CD4-positive, CD25-positive, alpha-beta regulatory T cell (primary cell): Measurements from ENCODE around the gene FBF1. TPM values are rescaled to one million over a fixed set of nuclear protein-coding genes. Genes with fewer than 3 reads are reported as not detected.

ENCODE experiments used
- ATAC-seq, 2 donors: fragments of 150-1000 bp; cut with Tn5 transposase; one replicate each; pipeline ENCODE4 v1.10.0; 2021; ENCODE audit warnings: low read depth in 2 of 2, moderate number of reproducible peaks in 2 of 2, moderate library complexity in 1 of 2
- DNase-seq, 3 donors: peaks; one replicate each; pipeline versions ENCODE4 v3.0.0 to v3.0.0-alpha.2; 2012 to 2022; ENCODE audit warnings: mixed read lengths in 1 of 3
- H3K27ac ChIP-seq: one replicate; pipeline ENCODE4 v1.7.0; 2013; ENCODE audit warnings: mild to moderate bottlenecking, low read length; ENCODE audit not compliant: insufficient read depth, poor library complexity, severe bottlenecking
- H3K27me3 ChIP-seq: one replicate; pipeline ENCODE4 v1.7.0; 2013; ENCODE audit warnings: low read length; ENCODE audit not compliant: control insufficient read depth, insufficient read depth
- H3K36me3 ChIP-seq: one replicate; pipeline ENCODE4 v1.7.0; 2013; ENCODE audit warnings: mild to moderate bottlenecking, low read length, moderate library complexity; ENCODE audit not compliant: control insufficient read depth, insufficient read depth
- H3K4me1 ChIP-seq: 2 replicates; pipeline ENCODE4 v1.7.0; 2013; ENCODE audit warnings: mild to moderate bottlenecking, low read length; ENCODE audit not compliant: insufficient read depth, control insufficient read depth, poor library complexity, severe bottlenecking
- H3K4me3 ChIP-seq: one replicate; pipeline ENCODE4 v1.7.0; 2013; ENCODE audit warnings: low read depth, mild to moderate bottlenecking, low read length, moderate library complexity
- H3K9me3 ChIP-seq, 2 experiments: 1 replicate in 1 of 2; 2 replicates in 1 of 2; pipeline ENCODE4 v1.7.0; 2013; ENCODE audit warnings: low read length in 2 of 2, mild to moderate bottlenecking in 1 of 2, moderate library complexity in 1 of 2; ENCODE audit not compliant: control insufficient read depth in 2 of 2
- H3K27ac Mint-ChIP-seq, 3 donors: one replicate each; pipeline ENCODE4 v1.8.0; 2020 to 2022; ENCODE audit warnings: mild to moderate bottlenecking in 3 of 3, mixed read lengths in 3 of 3, moderate library complexity in 2 of 3
- H3K27me3 Mint-ChIP-seq: one replicate; pipeline ENCODE4 v1.8.0; 2022; ENCODE audit warnings: mild to moderate bottlenecking, mixed read lengths
- H3K36me3 Mint-ChIP-seq: one replicate; pipeline ENCODE4 v1.8.0; 2020; ENCODE audit warnings: mixed read lengths
- H3K4me1 Mint-ChIP-seq, 4 donors: one replicate each; pipeline ENCODE4 v1.8.0; 2020 to 2022; ENCODE audit warnings: mixed read lengths in 4 of 4, mild to moderate bottlenecking in 1 of 4
- H3K4me3 Mint-ChIP-seq, 4 donors: one replicate each; pipeline ENCODE4 v1.8.0; 2020 to 2022; ENCODE audit warnings: mild to moderate bottlenecking in 4 of 4, mixed read lengths in 4 of 4, moderate library complexity in 3 of 4
- H3K9me3 Mint-ChIP-seq, 7 donors: one replicate each; pipeline ENCODE4 v1.8.0; 2020 to 2022; ENCODE audit warnings: mixed read lengths in 7 of 7, mild to moderate bottlenecking in 3 of 7, moderate library complexity in 2 of 7
- polyA plus RNA-seq, 4 donors: library from polyadenylated mRNA; unstranded; fragments of 300-500 nt; fragmentation: Illumina TruSeq; gene quantifications; one replicate each; pipeline ENCODE4 v1.2.3, GENCODE V29; 2021
- total RNA-seq: library from RNA; stranded (reverse); gene quantifications from one replicate; pipeline ENCODE4 v1.2.3, GENCODE V29; 2022

The FBF1 gene
- total and polyA plus RNA-seq, 5 donors from 2014 or later, result 1.7 to 15.5 (median 2.9) TPM

- no peaks in the 10 kb centered on the region for H3K27me3 Mint-ChIP-seq
- H3K4me1 ChIP-seq, result peaks cover 20% of the 10 kb centered on the region
- peaks cover 9% of the 10 kb centered on the region for H3K36me3 Mint-ChIP-seq
- no peaks in the 10 kb centered on the region for H3K9me3 Mint-ChIP-seq
- ATAC-seq (no peak), DNase-seq (no peak)
- H3K4me3 Mint-ChIP-seq, result peak overlapping the region in 1 of 4 donors; percentile 51
- H3K9me3 ChIP-seq, result no peaks in the 10 kb centered on the region
- H3K27ac ChIP-seq, result no peak overlapping the region
- H3K4me1 Mint-ChIP-seq, result peaks cover 0 to 24% (median 8%) of the 10 kb centered on the region in 4 donors
- H3K27me3 ChIP-seq, result no peaks in the 10 kb centered on the region
- no peak overlapping the region for H3K27ac Mint-ChIP-seq
- H3K36me3 ChIP-seq, result peaks cover 37% of the 10 kb centered on the region
- no peak overlapping the region for H3K4me3 ChIP-seq
Observed at GRCh38 chr17:75900691-75901533, 39.9 kb downstream of the FBF1 start.

DNA sequence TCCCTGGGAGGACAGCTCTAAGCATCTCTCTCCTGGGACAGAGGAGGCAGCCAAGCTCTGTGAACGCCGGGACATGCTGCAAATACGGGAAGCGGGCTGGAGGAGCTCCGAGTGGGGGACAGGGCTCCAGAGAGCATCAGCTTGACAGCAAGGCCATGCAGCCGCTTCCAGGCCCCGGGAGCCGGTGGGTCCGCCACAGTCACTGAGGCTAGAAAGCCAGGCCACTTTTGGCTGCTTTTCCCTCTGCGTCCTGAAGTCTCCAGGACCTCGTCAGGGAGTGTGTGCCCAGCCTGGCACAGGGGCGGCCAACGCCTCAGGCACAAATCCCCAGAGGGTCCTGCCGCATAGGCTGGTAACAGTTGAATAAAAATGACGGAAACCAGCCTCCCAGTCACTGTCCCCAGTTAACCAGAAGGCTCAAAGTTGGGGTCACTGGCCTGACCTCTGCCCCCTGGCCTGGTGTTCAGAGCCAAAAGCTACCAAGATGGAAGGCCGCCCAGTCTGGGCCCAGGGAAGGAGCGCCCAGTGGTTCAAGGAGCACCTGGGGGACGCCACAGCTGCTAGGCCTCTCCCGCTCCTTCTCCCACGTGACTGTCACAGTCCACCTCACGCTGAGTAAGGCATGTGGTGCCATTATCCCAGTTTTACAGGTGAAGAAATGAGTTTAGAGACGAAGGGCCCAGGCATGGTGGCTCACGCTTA lies 40.9 kb downstream of the FBF1 start:
- no peak overlapping the region for H3K27ac Mint-ChIP-seq

GRCh38 chr17:75899353-75899752 lies 41.5 kb downstream of the FBF1 start:
- Histone ChIP-seq H3K27me3 (no peaks in the 10 kb centered on the region), H3K4me3 (no peak overlapping the region), H3K27ac (no peak overlapping the region), H3K4me1 (peaks cover 24% of the 10 kb centered on the region), H3K36me3 (peaks cover 37% of the 10 kb centered on the region), H3K9me3 (no peaks in the 10 kb centered on the region)
- peak overlapping the region in 1 of 4 donors; percentile 56 for H3K4me3 Mint-ChIP-seq
- peaks cover 0 to 30% (median 16%) of the 10 kb centered on the region in 4 donors for H3K4me1 Mint-ChIP-seq
- H3K27me3 Mint-ChIP-seq, result no peaks in the 10 kb centered on the region
- no peak overlapping the region for H3K27ac Mint-ChIP-seq
- no peaks in the 10 kb centered on the region for H3K9me3 Mint-ChIP-seq
- peaks cover 9% of the 10 kb centered on the region for H3K36me3 Mint-ChIP-seq
- no peak for ATAC-seq
- DNase-seq, result no peak

More for the DNA sequence above, 40.9 kb downstream of the FBF1 start:
- peaks cover 23% of the 10 kb centered on the region for H3K4me1 ChIP-seq
- H3K27ac ChIP-seq, result no peak overlapping the region
- no peaks in the 10 kb centered on the region for H3K27me3 ChIP-seq
- Mint-ChIP-seq H3K9me3 (no peaks in the 10 kb centered on the region), H3K4me3 (peak overlapping the region in 1 of 4 donors; percentile 56), H3K4me1 (peaks cover 0 to 30% (median 16%) of the 10 kb centered on the region in 4 donors), H3K27me3 (no peaks in the 10 kb centered on the region), H3K36me3 (peaks cover 9% of the 10 kb centered on the region)
- peaks cover 37% of the 10 kb centered on the region for H3K36me3 ChIP-seq
- ATAC-seq (no peak), DNase-seq (no peak)
- no peaks in the 10 kb centered on the region for H3K9me3 ChIP-seq
- no peak overlapping the region for H3K4me3 ChIP-seq

- no peak overlapping the region for H3K27ac ChIP-seq
- peaks cover 37% of the 10 kb centered on the region for H3K36me3 ChIP-seq
- peaks cover 9% of the 10 kb centered on the region for H3K36me3 Mint-ChIP-seq
- no peak overlapping the region for H3K4me3 ChIP-seq
- H3K9me3 Mint-ChIP-seq, result no peaks in the 10 kb centered on the region
- H3K9me3 ChIP-seq, result no peaks in the 10 kb centered on the region
- DNase-seq, result no peak
- no peak overlapping the region for H3K27ac Mint-ChIP-seq
- H3K27me3 Mint-ChIP-seq, result no peaks in the 10 kb centered on the region
- no peak for ATAC-seq
- peaks cover 18% of the 10 kb centered on the region for H3K4me1 ChIP-seq
- H3K4me3 Mint-ChIP-seq, result peak overlapping the region; percentile 13 to 80 (median 70)
- peaks cover 0 to 31% (median 16%) of the 10 kb centered on the region in 4 donors for H3K4me1 Mint-ChIP-seq
- H3K27me3 ChIP-seq, result no peaks in the 10 kb centered on the region
Observed at GRCh38 chr17:75898791-75899190, 42.1 kb downstream of the FBF1 start.

DNA sequence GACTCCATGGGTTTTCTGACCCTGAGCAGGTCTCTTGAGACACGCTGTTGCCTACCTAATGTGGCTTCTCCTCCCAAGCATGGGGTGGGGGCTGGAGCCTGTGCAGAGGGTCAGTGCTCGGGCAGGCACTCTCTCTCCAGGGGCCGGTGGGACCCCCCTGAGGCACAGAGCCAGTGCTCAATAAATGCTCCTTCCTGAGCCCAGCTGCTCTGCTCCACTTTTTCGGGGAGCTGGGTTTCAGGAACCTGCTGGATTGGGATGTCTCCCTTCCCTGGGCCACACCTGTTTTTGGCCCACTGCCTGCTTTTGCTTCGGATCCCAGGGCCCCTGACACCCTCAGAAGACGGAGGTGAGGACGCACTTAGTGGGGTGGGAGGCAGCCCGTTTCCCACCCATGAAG lies 42.8 kb downstream of the FBF1 start:
- peaks cover 9% of the 10 kb centered on the region for H3K36me3 Mint-ChIP-seq
- no peak overlapping the region for H3K27ac ChIP-seq
- H3K4me1 ChIP-seq, result peaks cover 17% of the 10 kb centered on the region
- peak overlapping the region in 1 of 3 donors; percentile 43 for H3K27ac Mint-ChIP-seq
- no peaks in the 10 kb centered on the region for H3K27me3 Mint-ChIP-seq
- peaks cover 0 to 30% (median 14%) of the 10 kb centered on the region in 4 donors for H3K4me1 Mint-ChIP-seq
- H3K9me3 ChIP-seq, result no peaks in the 10 kb centered on the region
- no peaks in the 10 kb centered on the region for H3K9me3 Mint-ChIP-seq
- H3K36me3 ChIP-seq, result peaks cover 37% of the 10 kb centered on the region
- H3K27me3 ChIP-seq, result no peaks in the 10 kb centered on the region
- peak overlapping the region; percentile 59 to 86 (median 70) for H3K4me3 Mint-ChIP-seq
- H3K4me3 ChIP-seq, result no peak overlapping the region
- ATAC-seq, result no peak
- no peak for DNase-seq

GRCh38 chr17:75897160-75898019 lies 43.5 kb downstream of the FBF1 start:
- peak overlapping the region in 2 of 3 donors; percentile 43 to 60 for H3K27ac Mint-ChIP-seq
- H3K9me3 Mint-ChIP-seq, result no peaks in the 10 kb centered on the region
- no peaks in the 10 kb centered on the region for H3K27me3 ChIP-seq
- peaks cover 0 to 30% (median 14%) of the 10 kb centered on the region in 4 donors for H3K4me1 Mint-ChIP-seq
- no peak overlapping the region for H3K4me3 ChIP-seq
- H3K36me3 ChIP-seq, result peaks cover 36% of the 10 kb centered on the region
- no peaks in the 10 kb centered on the region for H3K9me3 ChIP-seq
- peaks cover 9% of the 10 kb centered on the region for H3K36me3 Mint-ChIP-seq
- peak overlapping the region; percentile 59 to 88 (median 83) for H3K4me3 Mint-ChIP-seq
- ATAC-seq (no peak), DNase-seq (no peak)
- H3K27ac ChIP-seq, result peak overlapping the region; percentile 66
- no peaks in the 10 kb centered on the region for H3K27me3 Mint-ChIP-seq
- H3K4me1 ChIP-seq, result peaks cover 17% of the 10 kb centered on the region
